Activated gamma-delta T cell (primary cell): ENCODE data around the gene MZF1.

Source experiments
- DNase-seq: peaks from one replicate; lab custom pipeline; 2025; lab: John Stamatoyannopoulos, UW

MZF1 gene

DNA sequence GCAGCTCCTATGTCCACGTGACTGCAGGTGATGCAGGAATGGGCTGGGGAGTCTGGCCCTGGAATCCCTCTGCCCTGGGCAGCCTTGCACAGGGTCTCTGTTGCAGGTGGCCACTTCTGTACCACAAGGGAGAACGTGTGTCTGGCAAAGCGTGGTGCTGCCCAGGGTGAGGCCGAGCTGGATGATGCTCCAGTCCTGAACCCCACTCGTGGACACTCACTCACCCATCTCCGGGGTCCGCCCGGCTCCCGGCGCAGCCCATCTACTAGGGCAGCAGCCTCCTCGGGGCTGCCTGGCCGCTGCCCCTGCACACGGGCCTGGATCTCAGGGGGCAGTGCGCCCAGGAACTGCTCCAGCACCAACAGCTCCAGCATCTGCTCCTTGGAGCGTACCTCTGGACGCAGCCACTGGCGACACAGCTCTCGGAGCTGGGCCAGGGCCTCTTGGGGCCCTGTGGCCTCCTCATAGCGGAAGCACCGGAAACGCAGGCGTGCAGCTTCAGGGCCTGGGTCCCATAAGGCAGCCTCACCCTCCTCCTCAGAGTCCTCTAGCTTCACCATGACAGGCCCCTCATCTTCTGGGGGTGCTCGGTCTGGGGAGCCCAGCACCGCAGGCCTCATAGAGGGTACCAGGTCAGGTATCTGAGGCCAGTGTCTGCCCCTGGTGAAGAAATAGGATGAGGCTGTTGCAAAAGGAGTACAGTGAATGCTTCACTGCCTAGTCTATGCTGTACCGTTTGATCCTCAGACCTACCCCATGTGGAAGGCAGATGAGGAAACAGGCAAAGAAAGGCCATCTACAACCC is 2.2 kb downstream of the MZF1 start:
- no peak for DNase-seq

DNA sequence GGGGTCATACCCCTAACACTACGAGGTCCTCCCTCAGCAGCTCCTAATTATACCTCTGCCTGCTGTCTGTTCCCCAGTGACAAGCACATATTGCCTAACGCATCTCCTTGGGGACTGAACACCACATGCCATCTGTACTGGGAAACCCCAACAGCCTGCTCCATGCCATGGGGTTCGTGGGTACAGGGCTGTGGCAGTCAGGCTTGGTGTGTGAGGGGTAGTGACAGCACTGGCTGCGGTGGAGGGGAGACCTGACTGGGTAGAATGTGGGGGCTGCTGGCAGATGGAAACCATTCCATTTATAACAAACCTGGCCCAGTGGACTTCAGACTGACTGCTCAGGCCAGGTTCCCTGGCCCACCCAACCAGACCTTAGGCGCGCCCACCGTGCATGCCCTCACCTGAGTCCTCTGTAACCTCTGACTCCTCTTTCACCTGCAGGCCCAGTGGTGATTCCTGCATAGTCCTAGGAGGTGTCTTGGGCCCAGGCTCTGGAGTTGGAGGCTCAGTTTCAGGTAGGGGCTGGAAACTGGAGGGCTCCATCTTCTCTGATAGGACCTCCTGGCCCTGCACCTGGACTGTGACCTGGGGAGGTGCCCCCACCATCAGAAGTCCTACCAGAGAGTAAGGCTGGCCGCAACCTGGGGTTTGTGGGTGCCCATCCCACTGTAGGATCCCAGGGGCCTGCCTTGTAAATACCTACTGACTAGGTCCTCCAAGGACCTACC is 3.0 kb downstream of the MZF1 start:
- DNase-seq = no peak

- no peak for DNase-seq
These were observed 3.8 kb downstream of the MZF1 start for GRCh38 chr19:58569191-58569942.

DNA sequence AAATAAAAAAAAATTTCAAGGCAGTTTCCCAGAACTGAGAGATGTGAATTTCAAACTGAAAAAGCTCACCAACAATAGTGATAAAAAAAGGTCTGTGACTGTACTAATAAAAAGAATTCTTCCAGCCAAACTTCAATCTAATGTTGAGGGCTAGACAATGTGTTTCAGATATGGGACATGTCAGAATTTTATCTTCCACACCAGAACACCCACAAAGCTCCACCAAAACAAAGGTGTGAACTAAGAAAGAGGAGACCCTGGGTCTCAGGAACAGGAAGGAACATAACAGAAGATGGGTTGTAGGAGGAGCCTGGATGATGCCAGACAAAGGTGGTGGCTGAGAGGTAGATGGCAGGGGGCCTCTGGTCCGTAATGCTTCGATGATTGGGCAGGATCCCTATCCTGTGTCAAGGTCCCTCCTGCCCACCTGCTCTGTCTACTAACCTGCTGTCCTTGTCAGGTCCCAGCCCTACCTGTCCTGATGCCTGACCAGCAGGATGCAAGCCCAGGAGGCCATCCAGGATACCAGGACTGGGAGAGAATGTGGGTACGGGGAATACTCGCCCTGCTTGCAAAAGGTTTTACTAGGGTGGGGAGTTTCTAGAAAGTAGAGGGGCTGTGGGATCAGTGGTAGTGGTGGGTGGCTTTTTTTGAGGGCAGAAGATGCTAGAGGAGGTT is 4.5 kb downstream of the MZF1 start:
- no peak for DNase-seq

DNA sequence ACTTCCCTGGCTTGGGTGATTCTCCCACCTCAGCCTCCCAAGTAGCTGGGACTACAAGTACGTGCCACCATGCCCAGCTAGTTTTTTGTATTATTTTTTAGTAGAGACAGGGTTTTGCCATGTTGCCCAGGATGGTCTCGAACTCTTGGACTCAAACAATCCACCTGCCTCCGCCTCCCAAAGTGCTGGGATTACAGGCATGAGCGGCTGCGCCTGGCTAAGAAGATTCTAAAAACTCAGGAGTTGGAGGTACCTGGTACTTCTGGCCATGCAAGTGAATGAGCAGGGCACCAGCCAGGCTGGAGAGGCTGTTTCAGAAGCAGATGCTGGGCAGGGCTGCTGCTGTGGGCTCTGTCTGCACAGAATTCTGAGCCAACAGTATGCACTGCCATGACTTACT is 6.1 kb downstream of the MZF1 start:
- no peak for DNase-seq

DNA sequence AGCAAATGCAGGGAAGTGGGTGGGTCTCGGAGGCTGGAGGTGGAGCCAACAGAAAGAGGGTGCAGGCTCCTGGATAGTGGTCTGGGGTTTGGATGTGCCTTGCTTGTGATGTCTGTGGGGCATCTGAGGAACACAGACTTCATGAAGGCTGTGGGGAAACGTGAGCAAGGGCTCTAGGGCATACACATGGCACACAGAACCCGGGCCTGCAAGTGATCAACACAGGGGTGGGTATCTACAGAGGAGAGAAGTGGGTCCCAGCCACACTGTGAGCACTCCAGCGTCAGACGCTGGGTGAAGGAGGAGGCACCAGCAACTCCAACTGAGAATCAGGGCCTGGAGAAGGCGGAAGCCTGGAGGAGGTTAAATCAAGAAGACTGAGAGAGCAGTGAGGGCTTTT is 9.3 kb downstream of the MZF1 start:
- no peak for DNase-seq

DNA sequence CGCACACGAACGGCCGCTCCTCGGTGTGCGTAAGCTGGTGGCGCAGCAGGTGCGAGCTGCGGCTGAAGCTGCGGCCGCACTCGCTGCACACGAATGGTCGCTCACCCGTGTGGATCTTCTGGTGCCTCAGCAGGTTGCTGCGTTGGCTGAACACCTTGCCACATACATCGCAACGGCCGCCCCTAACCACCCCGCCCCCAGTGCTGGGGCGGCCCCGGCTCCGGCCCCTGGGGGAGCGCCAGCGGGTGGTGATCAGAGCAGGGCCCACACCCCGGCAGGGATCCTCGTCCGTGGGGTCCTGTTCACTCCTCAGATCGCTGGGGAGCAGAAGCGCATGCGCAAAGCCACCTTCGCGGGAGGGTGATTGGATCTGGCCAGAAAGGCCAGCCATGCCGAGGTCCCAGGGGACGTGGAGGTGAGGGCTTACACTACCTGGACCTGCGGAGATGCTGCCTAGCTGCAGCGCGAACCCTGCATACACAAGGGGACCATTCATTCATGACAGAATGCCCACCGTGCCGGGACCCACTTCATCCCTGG is 10.0 kb downstream of the MZF1 start:
- DNase-seq = no peak

- DNase-seq = no peak
These were observed 10.8 kb downstream of the MZF1 start for GRCh38 chr19:58562122-58563033.

- no peak for DNase-seq
These were observed 11.6 kb downstream of the MZF1 start for GRCh38 chr19:58561373-58562121.

DNA sequence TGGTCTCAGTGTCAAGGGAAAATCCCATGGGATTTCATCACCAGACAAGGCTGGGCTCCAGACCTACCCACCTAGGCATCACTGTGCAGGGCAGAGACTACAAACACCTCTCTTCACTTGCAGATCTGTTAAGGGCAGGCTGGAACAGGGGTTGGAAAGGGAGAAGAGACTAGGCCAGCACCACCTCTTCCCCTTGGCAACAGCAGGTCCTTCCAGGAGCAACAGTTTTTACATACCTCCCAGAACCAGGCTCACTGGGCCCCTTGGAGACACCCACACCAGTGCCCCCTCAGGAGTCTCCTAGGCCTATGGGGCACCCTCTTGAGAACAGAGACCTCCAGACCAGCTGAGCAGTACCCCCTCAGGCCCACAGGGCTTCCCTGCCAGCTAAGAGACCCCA is 12.2 kb downstream of the MZF1 start:
- no peak for DNase-seq

DNA sequence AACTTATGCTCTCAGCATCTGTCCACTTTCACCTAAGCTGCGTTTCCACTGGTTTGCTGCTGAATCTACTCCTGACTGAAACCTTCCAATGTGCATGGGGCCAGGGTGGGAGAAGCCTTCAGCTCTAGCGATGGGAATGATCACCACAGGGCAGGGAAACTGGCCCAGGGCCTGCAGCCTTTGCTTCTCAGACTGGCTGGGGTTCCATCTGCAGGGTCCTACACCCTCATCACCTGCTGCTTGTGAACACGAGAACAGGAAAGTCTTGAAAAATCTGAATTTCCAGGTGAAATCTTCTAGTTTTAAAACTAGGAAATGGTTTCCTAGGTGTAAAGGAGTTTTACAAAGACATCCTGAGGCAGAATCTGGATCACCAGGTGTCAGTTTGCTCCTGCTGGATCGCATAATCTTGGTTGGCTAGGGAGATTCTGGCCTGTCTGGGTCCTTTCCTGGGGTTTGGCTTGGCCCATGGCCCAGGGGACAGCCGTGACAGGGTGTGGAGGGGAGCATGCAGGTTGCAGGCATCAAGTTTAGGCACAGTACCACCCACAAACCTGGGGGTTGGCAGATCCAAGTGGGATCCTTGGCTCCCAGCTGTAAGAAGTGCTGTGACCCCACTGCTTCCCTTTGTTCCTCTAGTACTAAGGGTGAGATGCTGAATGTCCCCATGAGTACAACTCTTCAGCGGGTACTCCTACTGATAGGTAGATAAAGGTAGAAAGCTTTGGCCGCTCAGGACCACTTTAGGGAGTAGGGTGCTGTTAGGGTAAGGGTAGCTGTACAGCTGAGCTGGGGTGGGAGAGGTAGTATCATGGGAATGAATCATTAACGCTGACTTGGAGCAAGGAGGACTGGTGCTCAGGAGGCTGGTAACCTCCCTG is 12.9 kb downstream of the MZF1 start:
- DNase-seq = no peak

DNA sequence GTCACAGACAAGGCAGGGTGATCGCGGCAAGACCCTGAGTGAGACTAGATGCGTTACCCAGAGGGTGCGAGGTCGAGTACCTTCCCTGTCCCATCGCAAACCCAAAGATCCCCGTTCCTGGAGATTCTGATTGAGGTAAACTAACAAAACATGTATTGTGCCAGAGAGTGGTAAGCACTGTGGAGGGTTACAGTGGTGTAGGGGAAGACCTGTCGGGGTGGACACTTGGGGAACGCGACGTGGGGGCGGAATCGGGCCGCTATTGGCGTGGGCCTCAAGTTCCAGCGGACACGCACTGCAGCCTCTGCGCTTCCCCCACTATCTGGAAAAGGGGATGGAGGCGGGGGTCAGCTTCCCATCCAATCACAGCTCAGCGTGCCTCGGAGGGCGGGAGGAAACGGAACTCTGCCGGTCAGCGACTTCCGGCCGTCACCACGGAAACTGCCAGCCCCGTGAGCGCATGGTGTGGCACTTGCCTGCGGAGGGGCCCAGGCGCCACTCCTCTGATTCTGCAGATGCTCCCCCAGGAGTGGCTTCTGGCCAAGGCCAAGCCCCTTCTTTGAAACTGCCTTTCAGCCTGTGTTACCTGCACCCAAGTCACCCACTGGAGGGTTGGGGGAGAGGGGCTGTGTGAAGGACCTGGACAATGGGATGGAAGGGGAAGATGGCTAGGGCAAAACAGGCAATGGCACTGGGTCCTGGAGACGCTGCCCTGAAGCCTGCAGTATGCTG is 13.7 kb downstream of the MZF1 start:
- no peak for DNase-seq

GRCh38 chr19:58558623-58559274 is 14.4 kb downstream of the MZF1 start:
- DNase-seq = no peak

GRCh38 chr19:58558066-58558622 is 15.0 kb downstream of the MZF1 start, which contains the start of gene UBE2M:
UBE2M (minus strand) TSS chr19:58558611; CDS start chr19:58558381, 230 bp downstream.
- no peak for DNase-seq

DNA sequence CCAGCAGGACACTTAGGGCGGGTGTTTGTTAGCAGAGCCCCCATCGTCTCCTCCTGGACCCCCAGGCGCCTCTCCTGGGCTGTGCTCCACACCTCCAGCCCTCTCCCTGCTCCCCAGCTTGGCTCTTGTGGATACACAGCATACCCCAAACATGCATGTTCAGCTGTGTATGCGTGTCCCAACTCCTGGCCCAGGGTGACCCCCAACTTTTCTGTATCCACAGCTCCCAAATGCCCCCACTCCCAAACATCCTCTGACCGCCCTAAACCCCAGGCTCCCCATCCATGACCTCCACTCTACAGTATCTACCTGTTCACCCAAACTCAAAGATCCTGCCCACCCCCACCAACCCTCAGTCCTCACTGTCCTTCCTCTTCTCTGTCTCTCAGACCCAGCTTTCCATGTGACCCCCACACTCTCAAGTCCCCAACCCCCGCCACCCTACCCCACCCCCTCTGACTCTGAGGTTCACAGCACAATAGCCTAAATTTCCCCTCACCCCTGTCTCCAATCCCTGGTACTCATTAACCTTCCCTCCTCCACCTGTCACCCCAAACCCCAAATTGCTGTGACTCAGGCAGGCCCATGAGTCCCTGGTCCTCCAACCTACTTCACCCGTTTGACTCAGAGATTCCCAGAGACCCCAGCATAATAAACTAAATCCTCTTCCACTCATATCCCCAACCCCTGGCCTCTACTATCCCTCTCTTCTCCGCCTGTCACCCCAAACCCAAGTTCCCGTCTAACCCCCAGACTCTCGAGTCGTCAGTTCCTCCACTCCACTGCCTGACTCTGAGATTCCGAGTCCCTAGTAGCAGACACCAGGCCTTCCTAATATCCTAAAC is 15.7 kb downstream of the MZF1 start:
- no peak for DNase-seq

DNA sequence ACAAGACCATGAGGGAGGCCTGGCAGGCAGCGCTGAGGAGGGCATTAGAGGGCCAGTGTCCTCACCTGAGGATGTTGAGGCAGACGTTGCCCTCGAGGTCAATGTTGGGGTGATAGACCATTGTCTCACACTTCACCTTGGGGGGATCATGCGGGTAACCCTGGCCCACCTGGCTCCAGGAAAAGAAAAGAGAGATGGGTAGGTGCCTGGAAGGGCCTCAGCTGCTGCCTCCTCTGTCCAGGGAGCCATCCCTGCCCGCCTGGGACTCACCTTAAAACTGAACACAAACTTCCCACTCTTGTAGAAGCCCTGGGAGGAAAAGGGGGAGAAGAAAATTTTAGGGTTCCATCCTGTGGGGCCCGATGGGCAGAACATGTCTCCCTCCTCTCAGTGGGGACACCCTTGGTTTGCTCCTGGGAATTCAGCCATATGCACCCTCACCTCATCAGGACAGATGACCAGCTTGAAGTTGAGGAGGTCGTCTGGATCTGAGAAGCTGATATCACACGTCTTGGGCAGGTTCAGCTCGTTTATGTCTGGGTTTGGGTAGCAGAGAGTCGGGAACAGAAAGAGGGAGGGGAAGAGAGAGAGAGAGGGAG is 16.4 kb downstream of the MZF1 start:
- DNase-seq = no peak
